Esophagus squamous epithelium (tissue), 4 donors: ENCODE measurements around the gene MCHR1.

ENCODE experiments used
- POLR2A ChIP-seq, 4 donors: fragments of 450-650 bp; IDR thresholded peaks; one replicate each; pipeline ENCODE4 v1.6.1; 2017; ENCODE audit warnings: antibody characterized with exemption in 4 of 4, mild to moderate bottlenecking in 4 of 4, moderate library complexity in 3 of 4
- TF ChIP-seq, protein P1 (sequence below), 6 experiments: fragments of 450-650 bp in 4 of 6; fragments of 200-600 bp in 2 of 6; sonication (generic) in 2 of 6; IDR thresholded peaks; one replicate each; pipeline ENCODE4 v1.5.1; 2016 to 2019; ENCODE audit warnings: antibody characterized with exemption in 6 of 6, mild to moderate bottlenecking in 4 of 6, moderate library complexity in 4 of 6

DNA sequence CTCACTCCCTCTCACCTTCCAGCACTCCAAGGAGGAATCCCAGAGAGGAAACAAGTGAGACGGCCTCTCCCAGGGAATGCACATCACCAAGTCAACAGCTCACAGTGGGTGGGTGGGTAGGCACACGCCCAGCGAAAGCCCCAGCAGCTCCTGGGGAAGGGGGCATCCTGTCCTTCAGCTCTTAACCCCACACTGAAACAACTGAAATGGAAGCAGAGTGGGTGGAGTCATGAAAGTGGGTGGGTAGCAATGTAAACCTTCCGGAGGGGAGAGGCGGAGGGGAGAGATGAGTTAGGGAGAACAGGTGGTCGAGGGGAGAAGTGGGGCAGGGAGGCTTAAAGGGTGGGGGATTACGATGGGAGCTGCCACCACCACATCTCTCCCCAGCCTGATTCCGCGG, 5.4 kb downstream of the MCHR1 start:
- TF ChIP-seq, protein P1, sequence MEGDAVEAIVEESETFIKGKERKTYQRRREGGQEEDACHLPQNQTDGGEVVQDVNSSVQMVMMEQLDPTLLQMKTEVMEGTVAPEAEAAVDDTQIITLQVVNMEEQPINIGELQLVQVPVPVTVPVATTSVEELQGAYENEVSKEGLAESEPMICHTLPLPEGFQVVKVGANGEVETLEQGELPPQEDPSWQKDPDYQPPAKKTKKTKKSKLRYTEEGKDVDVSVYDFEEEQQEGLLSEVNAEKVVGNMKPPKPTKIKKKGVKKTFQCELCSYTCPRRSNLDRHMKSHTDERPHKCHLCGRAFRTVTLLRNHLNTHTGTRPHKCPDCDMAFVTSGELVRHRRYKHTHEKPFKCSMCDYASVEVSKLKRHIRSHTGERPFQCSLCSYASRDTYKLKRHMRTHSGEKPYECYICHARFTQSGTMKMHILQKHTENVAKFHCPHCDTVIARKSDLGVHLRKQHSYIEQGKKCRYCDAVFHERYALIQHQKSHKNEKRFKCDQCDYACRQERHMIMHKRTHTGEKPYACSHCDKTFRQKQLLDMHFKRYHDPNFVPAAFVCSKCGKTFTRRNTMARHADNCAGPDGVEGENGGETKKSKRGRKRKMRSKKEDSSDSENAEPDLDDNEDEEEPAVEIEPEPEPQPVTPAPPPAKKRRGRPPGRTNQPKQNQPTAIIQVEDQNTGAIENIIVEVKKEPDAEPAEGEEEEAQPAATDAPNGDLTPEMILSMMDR (IDR thresholded peaks at IDR 0.05): no peak
- TF ChIP-seq POLR2A (IDR thresholded peaks at IDR 0.05): no peak
